Mesendoderm (in vitro differentiated cells): ENCODE data around the gene NMS.

Experiments
- DNase-seq: peaks from one replicate; pipeline ENCODE4 v3.0.0; 2013
- H2AK5ac ChIP-seq: 2 replicates; pipeline ENCODE4 v1.6.1; 2013; ENCODE audit warnings: low read length, inconsistent platforms
- H2BK120ac ChIP-seq: 2 replicates; pipeline ENCODE4 v1.6.1; 2013; ENCODE audit warnings: low read depth, mild to moderate bottlenecking, low read length, moderate library complexity, mixed read lengths
- H2BK15ac ChIP-seq: replicated peaks from 2 replicates; pipeline ENCODE4 v1.6.1; 2013; ENCODE audit warnings: low read depth, mild to moderate bottlenecking, moderate library complexity
- H2BK5ac ChIP-seq: 2 replicates; pipeline ENCODE4 v1.6.1; 2013; ENCODE audit warnings: low read length, inconsistent platforms
- H3K18ac ChIP-seq: 2 replicates; pipeline ENCODE4 v1.6.1; 2013; ENCODE audit warnings: mild to moderate bottlenecking, low read length, mixed read lengths
- H3K23ac ChIP-seq: one replicate; pipeline ENCODE4 v1.6.1; 2013; ENCODE audit warnings: low read length
- H3K27ac ChIP-seq: 2 replicates; pipeline ENCODE4 v1.5.1; 2013; ENCODE audit warnings: low read depth, mild to moderate bottlenecking, inconsistent platforms, low read length, moderate library complexity
- H3K27me3 ChIP-seq: 2 replicates; pipeline ENCODE4 v1.6.1; 2013; ENCODE audit warnings: low read length, control low read depth, mild to moderate bottlenecking, inconsistent platforms; ENCODE audit not compliant: insufficient read depth, poor library complexity
- H3K36me3 ChIP-seq: 2 replicates; pipeline ENCODE4 v1.6.1; 2013; ENCODE audit warnings: low read length, inconsistent platforms; ENCODE audit not compliant: control insufficient read depth, insufficient read depth
- H3K4ac ChIP-seq: one replicate; pipeline ENCODE4 v1.6.1; 2013; ENCODE audit warnings: low read depth, mild to moderate bottlenecking, low read length, moderate library complexity
- H3K4me1 ChIP-seq: 2 replicates; pipeline ENCODE4 v1.6.1; 2013; ENCODE audit warnings: low read depth, low read length, inconsistent platforms; ENCODE audit not compliant: control insufficient read depth
- H3K4me2 ChIP-seq: 2 replicates; pipeline ENCODE4 v1.6.1; 2013; ENCODE audit warnings: low read length
- H3K4me3 ChIP-seq: 2 replicates; pipeline ENCODE4 v1.5.1; 2013; ENCODE audit warnings: mild to moderate bottlenecking, low read length
- H3K56ac ChIP-seq: one replicate; pipeline ENCODE4 v1.6.1; 2013; ENCODE audit warnings: low read length
- H3K79me1 ChIP-seq: 2 replicates; pipeline ENCODE4 v1.6.1; 2013; ENCODE audit warnings: low read length, inconsistent platforms
- H3K79me2 ChIP-seq: 2 replicates; pipeline ENCODE4 v1.6.1; 2013; ENCODE audit warnings: mild to moderate bottlenecking, low read length; ENCODE audit not compliant: control insufficient read depth, insufficient read depth
- H3K9ac ChIP-seq: 2 replicates; pipeline ENCODE4 v1.6.1; 2013; ENCODE audit warnings: low read length, inconsistent platforms
- H4K5ac ChIP-seq: one replicate; pipeline ENCODE4 v1.6.1; 2013; ENCODE audit warnings: low read length
- H4K8ac ChIP-seq: one replicate; pipeline ENCODE4 v1.6.1; 2013; ENCODE audit warnings: low read depth, mild to moderate bottlenecking, control low read depth, low read length, moderate library complexity
- WGBS: extraction: QIAGEN DNeasy Blood & Tissue Kit; methylation state at CpG from one replicate; pipeline ENCODE4 v1.1.7; 2013; ENCODE audit warnings: low lambda C conversion rate, missing lambda C conversion rate; ENCODE audit not compliant: insufficient coverage; ENCODE audit errors: extremely low coverage; 5-methylcytosine and 5-hydroxymethylcytosine counted together

Gene NMS

GRCh38 chr2:100425573-100426383 is 44.5 kb upstream of the NMS start:
- no peak overlapping the region for H3K4me2 ChIP-seq
- DNase-seq: no peak
- WGBS: no CpG with 5 or more reads among the region's 15 CpGs

GRCh38 chr2:100426384-100426720 is 43.9 kb upstream of the NMS start:
- no peak overlapping the region for H3K18ac ChIP-seq
- H3K4me1 ChIP-seq: no peaks in the 10 kb centered on the region
- no peaks in the 10 kb centered on the region for H3K27me3 ChIP-seq
- H3K4me3 ChIP-seq: no peak overlapping the region
- no peak overlapping the region for H3K4me2 ChIP-seq
- no peak overlapping the region for H3K23ac ChIP-seq
- H4K8ac ChIP-seq: no peak overlapping the region
- no peak overlapping the region for H2AK5ac ChIP-seq
- H2BK5ac ChIP-seq: no peak overlapping the region
- DNase-seq: no peak
- H3K56ac ChIP-seq: no peak overlapping the region
- H3K36me3 ChIP-seq: no peaks in the 10 kb centered on the region
- H2BK120ac ChIP-seq: no peak overlapping the region
- no peaks in the 10 kb centered on the region for H3K79me1 ChIP-seq
- H3K4ac ChIP-seq: no peak overlapping the region
- no peak overlapping the region for H4K5ac ChIP-seq
- H3K9ac ChIP-seq: no peak overlapping the region
- no peak overlapping the region for H2BK15ac ChIP-seq
- no peaks in the 10 kb centered on the region for H3K79me2 ChIP-seq
- WGBS: no CpG with 5 or more reads among the region's 18 CpGs
- no peak overlapping the region for H3K27ac ChIP-seq

More at GRCh38 chr2:100425573-100426383, 44.5 kb upstream of the NMS start:
- H3K79me2 ChIP-seq: no peaks in the 10 kb centered on the region
- H2BK5ac ChIP-seq: no peak overlapping the region
- H3K9ac ChIP-seq: no peak overlapping the region
- no peak overlapping the region for H2AK5ac ChIP-seq
- H3K4me3 ChIP-seq: no peak overlapping the region
- H3K4me1 ChIP-seq: no peaks in the 10 kb centered on the region
- no peaks in the 10 kb centered on the region for H3K79me1 ChIP-seq
- no peak overlapping the region for H2BK15ac ChIP-seq
- no peaks in the 10 kb centered on the region for H3K27me3 ChIP-seq
- H2BK120ac ChIP-seq: no peak overlapping the region
- no peaks in the 10 kb centered on the region for H3K36me3 ChIP-seq
- no peak overlapping the region for H4K5ac ChIP-seq
- H3K18ac ChIP-seq: no peak overlapping the region
- no peak overlapping the region for H3K27ac ChIP-seq
- no peak overlapping the region for H3K23ac ChIP-seq
- H3K4ac ChIP-seq: no peak overlapping the region
- no peak overlapping the region for H3K56ac ChIP-seq
- H4K8ac ChIP-seq: no peak overlapping the region

- no peak overlapping the region for H3K23ac ChIP-seq
- no peak for DNase-seq
- no peak overlapping the region for H2BK120ac ChIP-seq
- H4K5ac ChIP-seq: no peak overlapping the region
- no peak overlapping the region for H3K4me2 ChIP-seq
- H4K8ac ChIP-seq: no peak overlapping the region
- no peak overlapping the region for H2BK5ac ChIP-seq
- no peaks in the 10 kb centered on the region for H3K79me1 ChIP-seq
- H3K56ac ChIP-seq: no peak overlapping the region
- H3K27me3 ChIP-seq: no peaks in the 10 kb centered on the region
- no peak overlapping the region for H2AK5ac ChIP-seq
- no peak overlapping the region for H3K27ac ChIP-seq
- no peaks in the 10 kb centered on the region for H3K4me1 ChIP-seq
- H3K4me3 ChIP-seq: no peak overlapping the region
- H3K4ac ChIP-seq: no peak overlapping the region
- H2BK15ac ChIP-seq: no peak overlapping the region
- no peak overlapping the region for H3K9ac ChIP-seq
- no peak overlapping the region for H3K18ac ChIP-seq
- H3K79me2 ChIP-seq: no peaks in the 10 kb centered on the region
- WGBS: no CpG with 5 or more reads among the region's 12 CpGs
- H3K36me3 ChIP-seq: no peaks in the 10 kb centered on the region
Observed at GRCh38 chr2:100427111-100427510, 43.2 kb upstream of the NMS start.

GRCh38 chr2:100427627-100428258 is 42.5 kb upstream of the NMS start:
- no peaks in the 10 kb centered on the region for H3K27me3 ChIP-seq
- H3K36me3 ChIP-seq: no peaks in the 10 kb centered on the region
- H3K27ac ChIP-seq: no peak overlapping the region
- no peak overlapping the region for H3K18ac ChIP-seq
- DNase-seq: peak; percentile 61
- H3K4me2 ChIP-seq: no peak overlapping the region
- no peak overlapping the region for H3K4me3 ChIP-seq
- H2AK5ac ChIP-seq: no peak overlapping the region
- H3K4ac ChIP-seq: no peak overlapping the region
- H3K56ac ChIP-seq: no peak overlapping the region
- no peak overlapping the region for H2BK120ac ChIP-seq
- no peaks in the 10 kb centered on the region for H3K79me1 ChIP-seq
- H3K4me1 ChIP-seq: no peaks in the 10 kb centered on the region
- no peaks in the 10 kb centered on the region for H3K79me2 ChIP-seq
- H3K23ac ChIP-seq: no peak overlapping the region
- no peak overlapping the region for H2BK5ac ChIP-seq
- WGBS: no CpG with 5 or more reads among the region's 11 CpGs
- no peak overlapping the region for H4K5ac ChIP-seq
- no peak overlapping the region for H2BK15ac ChIP-seq
- H4K8ac ChIP-seq: no peak overlapping the region
- no peak overlapping the region for H3K9ac ChIP-seq

GRCh38 chr2:100429726-100430125 is 40.6 kb upstream of the NMS start:
- Histone ChIP-seq H3K27ac (no peak overlapping the region), H3K23ac (no peak overlapping the region), H2AK5ac (no peak overlapping the region), H3K27me3 (no peaks in the 10 kb centered on the region), H3K79me2 (no peaks in the 10 kb centered on the region), H4K5ac (no peak overlapping the region), H3K56ac (no peak overlapping the region), H4K8ac (no peak overlapping the region), H3K4me1 (no peaks in the 10 kb centered on the region), H3K9ac (no peak overlapping the region), H3K4me3 (no peak overlapping the region), H2BK15ac (no peak overlapping the region), H2BK120ac (no peak overlapping the region), H3K36me3 (no peaks in the 10 kb centered on the region), H3K4me2 (no peak overlapping the region), H2BK5ac (no peak overlapping the region), H3K79me1 (no peaks in the 10 kb centered on the region), H3K18ac (no peak overlapping the region), H3K4ac (no peak overlapping the region)
- WGBS: no CpG with 5 or more reads among the region's 1 CpG
- no peak for DNase-seq
